ENCODE data around the gene BCL2L2. TPM values are rescaled to one million over a fixed set of nuclear protein-coding genes. Genes with fewer than 3 reads are reported as not detected.
"Not testable (repeated sequence)": the region's sequence is repeated elsewhere in the genome, so short reads cannot be mapped to it uniquely, and the experiment has no call there.

Gene BCL2L2
- total RNA-seq, 4 donors from 2014 or later: 36.7 to 57.8 (median 47.4) TPM

GRCh38 chr14:23275412-23275811 lies 31.2 kb upstream of the BCL2L2 start:
- no peaks in the 10 kb centered on the region for H3K4me1 ChIP-seq
- no peaks in the 10 kb centered on the region for H3K9me3 ChIP-seq
- peak overlapping the region in 1 of 4 donors; percentile 47 for H3K27ac ChIP-seq

DNA sequence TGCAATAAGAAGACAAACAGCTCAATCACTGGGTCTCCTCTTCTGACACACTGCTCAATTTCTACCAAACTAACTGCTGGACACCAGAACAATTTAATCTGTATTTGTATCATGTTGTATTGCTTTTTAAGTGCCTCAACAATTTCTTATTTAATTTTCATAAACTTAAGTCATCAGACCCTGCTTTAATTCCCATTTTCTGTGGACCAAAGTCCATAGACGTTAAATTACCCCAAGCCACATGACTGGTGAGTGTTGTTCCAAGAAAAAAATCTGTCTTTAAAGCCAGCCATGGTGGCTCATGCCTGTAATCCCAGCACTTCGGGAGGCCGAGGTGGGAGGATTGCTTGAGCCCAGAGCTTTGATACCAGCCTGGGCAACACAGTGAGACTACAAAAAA lies 29.4 kb upstream of the BCL2L2 start:
- peaks cover 0 to 26% (median 0%) of the 10 kb centered on the region in 3 donors for H3K36me3 ChIP-seq
- H3K27me3 ChIP-seq: no peaks in the 10 kb centered on the region
- H3K4me3 ChIP-seq: no peak overlapping the region
- TF ChIP-seq POLR2A (IDR thresholded peaks at IDR 0.05) (no peak), CTCF (IDR thresholded peaks at IDR 0.05) (no peak)
- WGBS, 2 donors: 78 to 82% methylated on average over 3 of the region's 3 CpGs
- H3K27ac ChIP-seq: no peak overlapping the region
- no peaks in the 10 kb centered on the region for H3K4me1 ChIP-seq
- no peaks in the 10 kb centered on the region for H3K9me3 ChIP-seq
- intact Hi-C loops (cut with DNase I): no loop called here
- DNase-seq: no peak

More at GRCh38 chr14:23275412-23275811, 31.2 kb upstream of the BCL2L2 start:
- Histone ChIP-seq H3K4me3 (no peak overlapping the region), H3K27me3 (no peaks in the 10 kb centered on the region), H3K36me3 (peaks cover 0 to 18% (median 0%) of the 10 kb centered on the region in 3 donors)
- TF ChIP-seq POLR2A (IDR thresholded peaks at IDR 0.05) (no peak), CTCF (IDR thresholded peaks at IDR 0.05) (no peak)
- WGBS, 2 donors: 80 to 89% methylated on average over 1 to 2 of the region's 2 CpGs
- no peak for DNase-seq
- intact Hi-C loops (cut with DNase I): no loop called here

DNA sequence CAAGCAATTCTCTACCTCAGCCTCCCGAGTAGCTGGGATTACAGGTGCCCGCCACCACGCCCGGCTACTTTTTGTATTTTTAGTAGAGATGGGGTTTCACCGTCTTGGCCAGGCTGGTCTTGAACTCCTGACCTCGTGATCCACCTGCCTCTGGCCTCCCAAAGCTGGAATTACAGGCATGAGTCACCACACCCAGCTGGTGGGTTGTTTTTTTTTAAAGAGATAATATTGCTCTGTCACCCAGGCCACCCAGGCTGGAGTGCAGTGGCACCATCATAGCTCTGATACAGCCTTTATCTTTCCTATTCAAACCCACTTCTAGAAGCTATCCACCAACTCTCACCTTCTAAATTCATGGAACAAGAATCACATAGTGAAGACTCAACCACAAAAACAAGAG lies 28.7 kb upstream of the BCL2L2 start:
- H3K27ac ChIP-seq; H3K9me3 ChIP-seq; H3K27me3 ChIP-seq; DNase-seq; intact Hi-C loops (cut with DNase I); H3K4me3 ChIP-seq; H3K4me1 ChIP-seq: not testable (repeated sequence)
- 85 to 86% methylated on average over 6 of the region's 6 CpGs for WGBS, 2 donors
- peaks cover 0 to 33% (median 0%) of the 10 kb centered on the region in 3 donors for H3K36me3 ChIP-seq

DNA sequence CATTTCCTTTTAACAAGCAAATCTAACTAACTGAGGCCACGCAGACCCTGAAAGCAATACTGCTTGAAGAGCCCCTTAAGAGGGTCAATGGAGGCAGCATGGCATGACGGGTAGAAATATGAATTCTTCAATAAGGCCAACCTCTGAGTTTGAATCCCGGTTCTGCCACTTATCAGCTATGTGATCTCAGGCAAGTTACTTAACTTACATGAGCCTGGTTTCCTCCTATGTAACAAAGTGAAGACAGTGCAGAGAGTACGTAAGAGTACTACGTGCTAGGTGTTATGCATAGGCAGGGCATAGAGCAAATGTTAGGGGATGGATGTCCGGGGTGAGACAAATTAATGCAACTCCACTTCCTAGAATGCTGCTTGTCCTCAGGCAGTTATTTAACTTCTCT lies 25.4 kb upstream of the BCL2L2 start:
- intact Hi-C loops (cut with DNase I): no loop called here
- DNase-seq: no peak
- Histone ChIP-seq H3K9me3 (no peaks in the 10 kb centered on the region), H3K4me3 (no peak overlapping the region), H3K27me3 (no peaks in the 10 kb centered on the region), H3K4me1 (peaks cover 9 to 27% (median 10%) of the 10 kb centered on the region in 3 donors), H3K36me3 (peaks cover 0 to 27% (median 0%) of the 10 kb centered on the region in 3 donors), H3K27ac (no peak overlapping the region)
- 94 to 95% methylated on average over 6 of the region's 6 CpGs for WGBS, 2 donors
- TF ChIP-seq CTCF (IDR thresholded peaks at IDR 0.05): no peak
- no peak for TF ChIP-seq POLR2A (IDR thresholded peaks at IDR 0.05)

DNA sequence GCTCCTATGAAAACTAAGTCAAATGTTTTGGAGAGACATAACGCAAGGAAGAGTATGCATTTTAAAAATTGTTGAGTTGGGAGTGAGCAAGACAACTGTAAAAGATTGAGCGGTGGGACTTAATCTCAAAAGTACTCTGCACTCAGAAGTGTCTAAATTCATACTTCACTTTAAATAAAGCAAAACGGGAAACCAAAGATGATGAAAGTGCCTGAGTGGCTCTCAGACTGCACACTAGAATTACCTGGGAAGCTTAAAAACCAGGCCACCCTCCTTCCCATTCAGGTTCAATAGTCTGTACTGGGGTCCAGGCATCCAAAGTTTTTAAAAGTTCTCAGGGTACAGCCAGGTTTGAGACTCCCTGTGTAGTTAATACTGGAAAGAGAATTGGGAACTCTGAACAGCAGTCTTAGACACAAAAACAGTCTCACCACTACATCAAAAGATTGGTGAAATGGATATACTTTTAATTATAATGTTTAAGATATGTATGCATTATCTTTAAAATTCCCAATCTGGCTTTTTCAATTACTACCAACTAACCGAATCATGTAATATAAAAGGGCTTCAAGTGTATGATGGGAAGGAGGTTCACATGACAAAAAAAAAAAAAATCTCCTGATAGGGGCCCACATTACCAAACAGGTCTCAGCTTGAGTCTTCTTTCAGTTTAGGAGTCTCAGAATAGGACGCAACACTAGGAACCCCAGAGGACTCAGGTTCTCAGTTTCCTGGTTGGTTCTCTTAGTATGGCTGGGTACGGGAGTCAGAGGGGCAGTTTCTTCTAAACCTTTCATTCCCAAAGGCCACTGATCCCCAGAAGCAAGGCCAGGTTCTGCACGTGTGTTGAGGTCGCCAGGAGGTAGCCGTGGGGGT lies 21.7 kb upstream of the BCL2L2 start:
- 27 to 33% methylated on average over 6 to 8 of the region's 9 CpGs for WGBS, 2 donors
- H3K9me3 ChIP-seq: no peaks in the 10 kb centered on the region
- peak overlapping the region; percentile 82 to 99 (median 96) for H3K4me3 ChIP-seq
- TF ChIP-seq CTCF (IDR thresholded peaks at IDR 0.05) (no peak), POLR2A (IDR thresholded peaks at IDR 0.05) (no peak)
- no peaks in the 10 kb centered on the region for H3K27me3 ChIP-seq
- H3K27ac ChIP-seq: peak overlapping the region; percentile 95 to 100 (median 98)
- H3K36me3 ChIP-seq: peaks cover 0 to 17% (median 0%) of the 10 kb centered on the region in 3 donors
- intact Hi-C loops (cut with DNase I): no loop called here
- no peak for DNase-seq
- peaks cover 13 to 45% (median 15%) of the 10 kb centered on the region in 3 donors for H3K4me1 ChIP-seq

Data from esophagus squamous epithelium (tissue), 5 donors.